NCI-H446 treated with DMSO at 0.1 percent for 48 hours (cell line): ENCODE measurements around the gene FBXL13.
A peak's percentile ranks its signal among the peaks of the same experiment; 100 is the strongest.
"Not testable (repeated sequence)": the region's sequence is repeated elsewhere in the genome, so short reads cannot be mapped to it uniquely, and the experiment has no call there.

Experiments
- DNase-seq: peaks from one replicate; lab custom pipeline; 2025; lab: John Stamatoyannopoulos, UW

The FBXL13 gene

GRCh38 chr7:102817616-102818573 is 256.7 kb downstream of the FBXL13 start:
- DNase-seq, result no peak

GRCh38 chr7:102814025-102814471 is 260.5 kb downstream of the FBXL13 start:
- DNase-seq, result no peak

- no peak for DNase-seq
Observed at GRCh38 chr7:102813191-102814024, 261.2 kb downstream of the FBXL13 start.

- no peak for DNase-seq
Observed at GRCh38 chr7:102811942-102812678, 262.5 kb downstream of the FBXL13 start.

- no peak for DNase-seq
Observed at GRCh38 chr7:102810916-102811315, 263.7 kb downstream of the FBXL13 start.

- no peak for DNase-seq
Observed at GRCh38 chr7:102806613-102807012, 268.0 kb downstream of the FBXL13 start.

GRCh38 chr7:102795987-102796595 is 278.5 kb downstream of the FBXL13 start:
- not testable (repeated sequence) for DNase-seq

- DNase-seq, result not testable (repeated sequence)
Observed at GRCh38 chr7:102794567-102794966, 280.0 kb downstream of the FBXL13 start.

- not testable (repeated sequence) for DNase-seq
Observed at GRCh38 chr7:102791831-102792230, 282.8 kb downstream of the FBXL13 start.

GRCh38 chr7:102791367-102791766 is 283.2 kb downstream of the FBXL13 start:
- DNase-seq, result not testable (repeated sequence)

- not testable (repeated sequence) for DNase-seq
Observed at GRCh38 chr7:102790364-102791100, 284.1 kb downstream of the FBXL13 start.

- not testable (repeated sequence) for DNase-seq
Observed at GRCh38 chr7:102788770-102789169, 285.8 kb downstream of the FBXL13 start.

- not testable (repeated sequence) for DNase-seq
Observed at GRCh38 chr7:102780926-102781325, 293.7 kb downstream of the FBXL13 start.

GRCh38 chr7:102778663-102779062 is 295.9 kb downstream of the FBXL13 start:
- not testable (repeated sequence) for DNase-seq

GRCh38 chr7:102776217-102776616 is 298.4 kb downstream of the FBXL13 start:
- not testable (repeated sequence) for DNase-seq

GRCh38 chr7:102770467-102770866 is 304.1 kb downstream of the FBXL13 start:
- DNase-seq, result not testable (repeated sequence)

- not testable (repeated sequence) for DNase-seq
Observed at GRCh38 chr7:102769657-102770192, 304.9 kb downstream of the FBXL13 start.

GRCh38 chr7:102763295-102763905 is 311.2 kb downstream of the FBXL13 start:
- peak; percentile 28 for DNase-seq
